Mesodermal cell (in vitro differentiated cells): Measurements from ENCODE around the gene WEE2.

ENCODE experiments used
- H3K27ac ChIP-seq: 2 replicates; pipeline ENCODE4 v1.7.0; 2013; ENCODE audit warnings: mild to moderate bottlenecking, low read depth, low read length, moderate library complexity; ENCODE audit not compliant: severe bottlenecking
- H3K36me3 ChIP-seq: 2 replicates; pipeline ENCODE4 v1.7.1; 2013; ENCODE audit warnings: mild to moderate bottlenecking, low read length, moderate library complexity; ENCODE audit not compliant: control insufficient read depth, insufficient read depth
- H3K4me1 ChIP-seq: one replicate; pipeline ENCODE4 v1.7.1; 2013; ENCODE audit warnings: mild to moderate bottlenecking, low read length; ENCODE audit not compliant: insufficient read depth, control insufficient read depth, poor library complexity, severe bottlenecking
- H3K4me3 ChIP-seq: 2 replicates; pipeline ENCODE4 v1.7.0; 2013; ENCODE audit warnings: low read length, control low read depth, mild to moderate bottlenecking; ENCODE audit not compliant: insufficient read depth, poor library complexity, severe bottlenecking; ENCODE audit errors: extremely low read depth
- H3K9me3 ChIP-seq: 2 replicates; pipeline ENCODE4 v1.7.1; 2013; ENCODE audit warnings: mild to moderate bottlenecking, low read length, moderate library complexity; ENCODE audit not compliant: control insufficient read depth
- WGBS, 2 experiments: methylation state at CpG; one replicate each; pipeline ENCODE4 v1.1.5; 2013; ENCODE audit warnings: missing lambda C conversion rate in 2 of 2; ENCODE audit not compliant: insufficient coverage in 2 of 2; 5-methylcytosine and 5-hydroxymethylcytosine counted together

Gene WEE2

DNA sequence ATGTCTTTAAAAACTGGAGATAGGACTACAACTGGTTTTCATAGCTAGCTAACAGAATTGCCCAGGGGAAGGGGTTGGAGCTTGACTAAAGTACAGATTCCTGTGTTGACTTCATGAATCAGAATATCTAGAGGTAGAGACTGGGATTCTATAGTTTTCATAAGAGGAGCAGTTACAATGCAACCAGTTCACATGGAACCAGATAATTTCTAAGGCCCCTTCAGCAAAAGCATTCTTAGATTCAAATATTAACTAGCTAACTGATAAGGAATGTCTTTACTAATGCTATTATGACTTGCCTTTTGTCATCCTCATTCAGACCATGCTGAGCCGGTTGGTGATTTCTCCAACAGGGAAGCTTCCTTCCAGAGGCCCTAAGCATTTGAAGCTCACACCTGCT lies 5.7 kb downstream of the WEE2 start:
- Histone ChIP-seq H3K4me1 (no peaks in the 10 kb centered on the region), H3K36me3 (no peaks in the 10 kb centered on the region), H3K4me3 (no peak overlapping the region), H3K9me3 (no peaks in the 10 kb centered on the region), H3K27ac (no peak overlapping the region)
- WGBS, 2 experiments: 50 to 80% methylated on average over 1 of the region's 1 CpG

GRCh38 chr7:141714571-141714970 lies 6.4 kb downstream of the WEE2 start:
- H3K36me3 ChIP-seq: no peaks in the 10 kb centered on the region
- no peaks in the 10 kb centered on the region for H3K9me3 ChIP-seq
- no peaks in the 10 kb centered on the region for H3K4me1 ChIP-seq
- no peak overlapping the region for H3K4me3 ChIP-seq
- H3K27ac ChIP-seq: no peak overlapping the region
- WGBS, 2 experiments: 82 to 83% methylated on average over 2 of the region's 2 CpGs

GRCh38 chr7:141715018-141715417 lies 6.9 kb downstream of the WEE2 start:
- no peaks in the 10 kb centered on the region for H3K36me3 ChIP-seq
- no peaks in the 10 kb centered on the region for H3K4me1 ChIP-seq
- 86% methylated on average over 1 of the region's 4 CpGs; no CpG with 5 or more reads in 1 of the 2 experiments for WGBS, 2 experiments
- no peak overlapping the region for H3K27ac ChIP-seq
- no peaks in the 10 kb centered on the region for H3K9me3 ChIP-seq
- H3K4me3 ChIP-seq: no peak overlapping the region

DNA sequence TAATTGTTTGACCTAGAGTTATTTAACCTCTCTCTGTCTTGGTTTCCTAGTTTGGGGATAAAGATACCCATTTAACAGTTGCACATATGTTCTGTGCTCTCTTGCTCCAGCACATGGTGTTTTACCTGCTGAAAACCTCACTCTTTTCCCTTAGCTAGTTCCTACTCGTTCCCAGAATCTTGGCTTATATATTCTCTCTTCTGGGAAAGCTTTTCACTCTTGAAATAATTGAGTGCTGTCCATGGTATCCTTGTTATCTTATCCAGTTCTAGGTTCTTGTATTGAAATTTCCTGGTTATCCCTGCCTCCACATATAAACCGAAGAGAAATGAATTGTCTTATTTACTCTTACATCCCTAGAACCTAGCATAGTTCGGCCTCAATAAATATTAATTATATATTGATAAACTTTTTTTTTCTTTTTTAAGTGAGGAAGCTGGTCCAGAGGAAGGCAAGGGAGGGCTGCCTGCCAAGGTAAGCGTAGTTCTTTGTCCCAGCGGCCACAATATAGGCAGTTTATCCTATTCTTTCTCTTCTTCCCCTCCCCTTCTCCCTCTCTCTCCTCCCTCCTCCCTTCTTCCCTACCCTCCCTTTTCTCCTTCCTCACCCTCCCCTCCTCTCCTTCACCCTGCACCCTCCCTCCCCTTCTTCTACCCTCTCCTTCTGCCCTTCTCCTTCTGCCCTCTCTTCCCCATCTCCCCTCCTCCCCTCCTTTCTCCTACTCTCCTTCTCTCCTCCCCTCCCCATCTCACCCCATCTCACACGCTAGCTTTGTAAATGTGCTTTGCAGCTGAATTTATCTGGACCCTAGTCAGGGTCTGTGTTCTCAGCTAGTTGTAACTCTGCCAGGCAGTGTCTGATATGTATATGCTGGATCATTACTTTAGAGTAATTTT lies 7.9 kb downstream of the WEE2 start:
- WGBS, 2 experiments: 50 to 86% methylated on average over 2 of the region's 6 CpGs
- no peaks in the 10 kb centered on the region for H3K4me1 ChIP-seq
- no peaks in the 10 kb centered on the region for H3K9me3 ChIP-seq
- H3K27ac ChIP-seq: no peak overlapping the region
- no peaks in the 10 kb centered on the region for H3K36me3 ChIP-seq
- H3K4me3 ChIP-seq: no peak overlapping the region

DNA sequence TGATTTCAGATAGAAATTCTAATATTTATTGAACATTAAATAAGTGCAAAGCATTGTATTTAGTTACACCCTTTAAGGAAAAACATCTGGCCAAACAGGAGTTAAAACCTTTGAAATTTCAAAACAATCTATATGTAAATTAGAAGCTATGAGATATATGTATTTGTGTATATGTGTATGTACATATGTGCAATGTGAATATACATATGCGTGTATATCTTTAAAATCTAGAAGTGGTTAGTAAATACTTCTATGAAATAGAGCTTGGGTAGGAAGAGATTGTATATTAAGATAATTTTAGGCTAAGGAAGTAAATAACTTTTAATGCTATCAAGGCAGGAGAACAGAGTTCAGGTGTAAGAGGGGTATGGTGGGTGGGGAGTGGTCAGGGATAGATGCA lies 9.3 kb downstream of the WEE2 start:
- Histone ChIP-seq H3K4me1 (no peaks in the 10 kb centered on the region), H3K4me3 (no peak overlapping the region), H3K9me3 (no peaks in the 10 kb centered on the region), H3K27ac (no peak overlapping the region), H3K36me3 (no peaks in the 10 kb centered on the region)
- WGBS, 2 experiments: 100% methylated on average over 1 of the region's 1 CpG

DNA sequence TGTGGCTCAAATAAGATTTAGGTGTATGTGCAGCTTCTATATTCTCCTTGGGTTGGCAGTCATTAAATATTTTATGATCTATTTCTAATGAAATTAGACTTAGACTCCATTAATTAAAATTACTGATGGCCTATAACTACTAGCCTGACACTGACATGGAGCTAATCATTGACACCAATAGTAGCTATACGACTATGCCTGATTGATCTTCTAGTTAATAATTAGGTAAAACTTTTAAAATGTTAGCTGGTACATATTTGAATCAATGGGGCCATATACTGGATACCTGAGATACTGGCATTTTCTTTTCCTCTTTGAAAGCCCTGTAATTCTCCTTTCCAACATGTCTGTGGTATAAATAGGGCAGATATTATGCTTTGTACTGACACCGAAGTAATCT lies 14.4 kb downstream of the WEE2 start:
- WGBS, 2 experiments: 100% methylated on average over 1 of the region's 2 CpGs; no CpG with 5 or more reads in 1 of the 2 experiments
- no peaks in the 10 kb centered on the region for H3K4me1 ChIP-seq
- no peaks in the 10 kb centered on the region for H3K36me3 ChIP-seq
- H3K9me3 ChIP-seq: no peaks in the 10 kb centered on the region
- no peak overlapping the region for H3K27ac ChIP-seq
- H3K4me3 ChIP-seq: no peak overlapping the region

DNA sequence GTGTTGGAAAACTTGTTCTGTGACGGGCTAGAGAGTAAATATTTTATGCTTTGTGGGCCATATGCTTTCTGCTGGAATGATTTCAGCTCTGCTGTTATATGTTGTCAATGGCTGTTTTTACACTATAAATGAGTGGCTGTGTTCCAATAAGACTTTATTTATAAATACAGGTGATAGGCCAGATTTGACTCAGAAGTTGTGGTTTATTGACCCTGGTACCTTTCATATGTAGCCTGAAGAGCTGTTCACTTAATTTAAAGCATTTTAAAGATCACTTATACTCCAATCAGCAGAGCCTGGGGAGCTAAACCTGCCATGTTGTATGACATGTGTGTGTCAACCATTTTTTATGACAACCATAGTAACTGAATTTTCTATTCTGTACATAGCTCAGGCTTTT lies 20.9 kb downstream of the WEE2 start:
- no peak overlapping the region for H3K27ac ChIP-seq
- H3K4me3 ChIP-seq: no peak overlapping the region
- no peaks in the 10 kb centered on the region for H3K9me3 ChIP-seq
- WGBS, 2 experiments: 60% methylated on average over 1 of the region's 1 CpG; no CpG with 5 or more reads in 1 of the 2 experiments
- H3K4me1 ChIP-seq: no peaks in the 10 kb centered on the region
- H3K36me3 ChIP-seq: no peaks in the 10 kb centered on the region

- no peaks in the 10 kb centered on the region for H3K36me3 ChIP-seq
- no peak overlapping the region for H3K27ac ChIP-seq
- WGBS, 2 experiments: 89 to 92% methylated on average over 8 to 9 of the region's 24 CpGs
- no peak overlapping the region for H3K4me3 ChIP-seq
- H3K4me1 ChIP-seq: no peaks in the 10 kb centered on the region
- H3K9me3 ChIP-seq: no peaks in the 10 kb centered on the region
Observed at GRCh38 chr7:141731476-141732149, 23.5 kb downstream of the WEE2 start.

- 93 to 96% methylated on average over 9 of the region's 11 CpGs for WGBS, 2 experiments
- Histone ChIP-seq H3K36me3 (peaks cover 25% of the 10 kb centered on the region), H3K9me3 (no peaks in the 10 kb centered on the region), H3K4me3 (peak overlapping the region; percentile 78), H3K27ac (peak overlapping the region; percentile 83), H3K4me1 (no peaks in the 10 kb centered on the region)
Observed at GRCh38 chr7:141737118-141737835, 29.1 kb downstream of the WEE2 start.

GRCh38 chr7:141737836-141738591 lies 29.9 kb downstream of the WEE2 start, which contains the start of gene SSBP1:
Gene SSBP1 (plus strand): TSS chr7:141738358. CDS start chr7:141739167, 809 bp downstream.
- H3K4me1 ChIP-seq: no peaks in the 10 kb centered on the region
- peak within 1 kb of the TSS; percentile 78 for H3K4me3 ChIP-seq
- H3K36me3 ChIP-seq: peaks cover 33% of the 10 kb centered on the region
- WGBS, 2 experiments: 5 to 21% methylated on average over 33 to 35 of the region's 46 CpGs
- H3K27ac ChIP-seq: peak within 1 kb of the TSS; percentile 83
- no peaks in the 10 kb centered on the region for H3K9me3 ChIP-seq
